GM12873 (cell line): ENCODE results near the gene GRID2.

ENCODE experiments used
- CTCF ChIP-seq: IDR thresholded peaks from 2 replicates; pipeline ENCODE4 v1.5.1; 2012; ENCODE audit warnings: low read depth, mild to moderate bottlenecking, moderate library complexity, low read length, control low read depth; ENCODE audit not compliant: insufficient read depth; ENCODE audit errors: missing control alignments

The GRID2 gene

DNA sequence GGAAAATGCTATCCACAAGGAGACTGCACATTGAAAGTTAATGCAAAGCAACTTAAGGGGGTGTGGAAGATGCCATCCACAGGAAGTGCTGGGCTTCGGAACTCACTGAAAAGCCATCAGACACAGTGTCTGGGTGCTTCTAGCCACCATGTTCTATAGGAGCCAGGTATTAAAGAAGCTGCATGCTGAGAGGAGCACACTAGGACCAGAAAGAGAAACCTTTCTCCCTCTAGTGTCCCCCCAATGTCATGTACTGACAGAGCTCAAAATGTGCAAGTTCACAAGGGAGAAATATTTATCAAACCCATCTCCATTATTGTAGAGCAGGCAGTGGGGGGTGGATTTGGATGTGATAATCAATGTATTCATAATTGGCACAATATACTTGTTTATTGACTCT is 510.9 kb downstream of the GRID2 start:
- no peak for TF ChIP-seq CTCF

GRCh38 chr4:92825256-92825655 is 521.5 kb downstream of the GRID2 start:
- TF ChIP-seq CTCF = no peak

GRCh38 chr4:92825791-92826190 is 522.0 kb downstream of the GRID2 start:
- no peak for TF ChIP-seq CTCF

- no peak for TF ChIP-seq CTCF
Measured at GRCh38 chr4:92830771-92831170, 527.0 kb downstream of the GRID2 start.

DNA sequence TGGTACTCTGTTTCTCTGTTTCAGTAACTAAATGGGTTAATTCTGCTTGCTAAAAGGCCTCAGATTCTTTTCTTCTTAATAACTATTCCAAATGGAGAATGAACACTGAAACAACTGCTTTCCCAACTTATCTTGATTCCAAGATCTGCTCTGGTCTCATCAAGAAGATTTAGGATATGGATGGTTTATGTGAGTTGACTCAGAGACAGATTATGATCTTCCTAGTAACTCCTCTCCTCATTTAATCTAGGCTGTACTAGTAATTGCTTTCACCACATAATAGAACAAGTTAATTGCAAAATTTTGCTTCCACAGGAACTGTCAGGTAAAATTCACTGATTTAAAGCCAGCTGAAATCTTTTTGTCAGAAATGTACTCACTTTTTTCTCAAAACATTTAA is 537.1 kb downstream of the GRID2 start:
- TF ChIP-seq CTCF = no peak

DNA sequence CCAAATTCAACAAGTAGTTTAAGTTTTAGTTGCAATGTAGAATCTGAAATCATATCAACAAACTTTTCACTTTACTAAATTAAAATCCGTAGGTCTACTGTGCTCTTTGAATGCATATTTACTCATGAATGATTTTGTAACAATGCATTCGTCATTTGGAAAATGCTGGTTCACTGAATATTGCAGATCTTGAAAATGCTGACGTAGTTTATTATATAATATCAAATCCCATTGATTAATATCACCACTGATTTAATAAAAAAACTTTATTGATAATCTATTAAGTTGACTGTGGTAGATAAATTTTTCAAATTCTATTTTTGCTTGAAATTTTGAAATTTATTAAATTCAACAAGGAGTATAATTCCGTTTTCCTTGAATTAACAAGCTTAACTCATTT is 540.0 kb downstream of the GRID2 start:
- no peak for TF ChIP-seq CTCF

DNA sequence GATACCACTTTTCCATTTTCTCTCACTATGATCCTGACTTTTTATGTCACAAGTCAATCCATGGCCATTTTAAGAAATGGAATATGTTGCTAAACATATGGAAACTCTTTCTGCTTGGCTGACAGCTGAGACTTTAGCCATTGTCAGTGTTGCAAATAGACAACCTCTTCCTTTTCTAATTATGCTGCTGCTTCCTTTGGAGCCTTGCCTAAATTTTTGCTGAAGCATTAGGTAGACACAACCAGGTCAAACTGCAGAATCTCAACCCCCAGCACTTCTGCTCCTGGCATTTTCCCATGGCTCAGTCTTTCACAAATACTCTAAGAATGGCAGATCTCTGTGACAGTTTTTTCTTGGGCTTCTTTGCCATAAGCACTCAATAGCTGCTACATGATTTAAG is 543.3 kb downstream of the GRID2 start:
- TF ChIP-seq CTCF = no peak

DNA sequence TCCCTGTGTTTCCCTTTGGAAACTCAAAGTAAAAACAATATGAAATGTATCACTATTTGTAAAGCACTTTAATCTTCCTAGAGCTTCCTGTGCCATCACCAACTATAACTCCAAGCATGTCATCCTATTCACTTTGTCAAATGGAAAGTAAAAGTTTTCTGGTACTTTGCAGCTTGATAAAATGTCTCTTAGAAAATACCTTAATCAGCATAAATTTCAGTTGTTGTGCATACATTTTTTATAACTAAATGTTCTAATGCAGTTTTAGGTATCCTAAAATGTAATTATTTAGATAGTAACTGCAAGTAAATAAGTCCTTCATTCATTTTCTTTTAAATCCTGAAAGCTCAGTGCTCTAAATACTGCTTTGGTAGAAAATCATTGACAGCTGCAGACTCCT is 558.7 kb downstream of the GRID2 start:
- TF ChIP-seq CTCF = no peak
